Ovary (tissue), 9 donors: ENCODE results near the gene PHC1. TPM values are rescaled to one million over a fixed set of nuclear protein-coding genes. Genes with fewer than 3 reads are reported as not detected.

Experiments used
- DNase-seq, 5 donors: peaks; one replicate each; pipeline ENCODE4 v3.0.0-alpha.2; 2019 to 2020
- H3K27ac ChIP-seq, 2 donors: fragments of 200-600 bp; one replicate each; pipeline versions ENCODE4 v1.5.1 to v1.8.0; 2019 to 2022
- H3K27me3 ChIP-seq: fragments of 200-600 bp; one replicate; pipeline ENCODE4 v1.8.0; 2022
- H3K36me3 ChIP-seq: fragments of 200-600 bp; sonication (generic); one replicate; pipeline ENCODE4 v1.5.1; 2019
- H3K4me1 ChIP-seq: one replicate; pipeline ENCODE4 v1.8.1; 2013; ENCODE audit warnings: mild to moderate bottlenecking, moderate library complexity; ENCODE audit not compliant: insufficient read depth
- H3K4me3 ChIP-seq: fragments of 200-600 bp; sonication (generic); one replicate; pipeline ENCODE4 v1.5.1; 2017
- H3K9me3 ChIP-seq, 2 donors: fragments of 200-600 bp in 1 of 2; sonication (generic) in 1 of 2; one replicate each; pipeline versions ENCODE4 v1.5.1 to v1.8.1; 2013 to 2019; ENCODE audit warnings: mild to moderate bottlenecking in 1 of 2, moderate library complexity in 1 of 2
- CTCF ChIP-seq, 3 donors: fragments of 450-650 bp in 2 of 3; fragments of 200-600 bp in 1 of 3; IDR thresholded peaks; one replicate each; pipeline versions ENCODE4 v1.5.1 to v1.8.0; 2016 to 2022; ENCODE audit warnings: antibody characterized with exemption in 3 of 3, mild to moderate bottlenecking in 1 of 3
- EP300 ChIP-seq: sonication (generic); formaldehyde crosslinking; IDR thresholded peaks from one replicate; pipeline ENCODE4 v1.6.1; 2017; ENCODE audit warnings: antibody characterized with exemption
- POLR2A ChIP-seq: fragments of 450-650 bp; IDR thresholded peaks from one replicate; pipeline ENCODE4 v1.6.1; 2017; ENCODE audit warnings: antibody characterized with exemption, mild to moderate bottlenecking, moderate library complexity
- WGBS, 3 donors: extraction: QIAGEN DNeasy Blood & Tissue Kit in 1 of 3; methylation state at CpG; one replicate each; pipeline versions ENCODE4 v1.1.5 to v1.1.7; 2013 to 2017; 5-methylcytosine and 5-hydroxymethylcytosine counted together
- intact Hi-C, 4 donors: fragments of 100-400 bp; cut with DNase I; formaldehyde crosslinking; loops; one replicate each; pipeline versions ENCODE4 v1.11.0 to v1.15.1; 2022 to 2023
- polyA plus RNA-seq, 2 donors: library from polyadenylated mRNA; stranded (reverse); fragments of 200-250 nt in 1 of 2; fragments of 350-450 nt in 1 of 2; fragmentation: Illumina TruSeq in 1 of 2; extraction: RNeasy Lipid Tissue Mini Kit (QIAGEN cat#74804) in 1 of 2; gene quantifications; one replicate each; pipeline ENCODE4 v1.2.3, GENCODE V29; 2013 to 2014
- total RNA-seq, 7 donors: library from RNA; depleted of rRNA in 2 of 7; stranded (reverse); fragments of >200 nt in 2 of 7; fragmentation: NEBNext Ultra II Directional in 3 of 7; extraction: Animal tissue kit (Norgen Biotek cat#: 25700) in 3 of 7; gene quantifications; one replicate each; pipeline versions ENCODE4 v1.1.0 to v1.2.4, GENCODE V29; 2016 to 2023
- donor health status: DM: no; HTN: no; CAD: no; lungs with moderate emphysema.
- donor health status: DM: no; HTN: no; CAD: no.
- donor health status: Bipolar disorder and iron deficiency.
- donor health status: DM: yes; HTN: yes; CAD: no.
- donor health status: DM: no; HTN: no; CAD: no.
- donor health status: DM: yes; HTN: yes; CAD: no.

PHC1 gene
- total and polyA plus RNA-seq, 9 donors, result 35.0 to 66.6 (median 53.9) TPM

GRCh38 chr12:8946733-8947132, 32.4 kb downstream of the PHC1 start:
- intact Hi-C loops, result no loop called here
- 46 to 61% (median 52%) methylated on average over 1 of the region's 1 CpG for WGBS, 3 donors
- TF ChIP-seq EP300 (no peak), POLR2A (no peak), CTCF (IDR thresholded peaks at IDR 0.05) (no peak)
- no peak for DNase-seq
- Histone ChIP-seq H3K36me3 (no peaks in the 10 kb centered on the region), H3K4me1 (peaks cover 3% of the 10 kb centered on the region), H3K27me3 (no peaks in the 10 kb centered on the region), H3K4me3 (no peak overlapping the region), H3K9me3 (no peaks in the 10 kb centered on the region), H3K27ac (no peak overlapping the region)

DNA sequence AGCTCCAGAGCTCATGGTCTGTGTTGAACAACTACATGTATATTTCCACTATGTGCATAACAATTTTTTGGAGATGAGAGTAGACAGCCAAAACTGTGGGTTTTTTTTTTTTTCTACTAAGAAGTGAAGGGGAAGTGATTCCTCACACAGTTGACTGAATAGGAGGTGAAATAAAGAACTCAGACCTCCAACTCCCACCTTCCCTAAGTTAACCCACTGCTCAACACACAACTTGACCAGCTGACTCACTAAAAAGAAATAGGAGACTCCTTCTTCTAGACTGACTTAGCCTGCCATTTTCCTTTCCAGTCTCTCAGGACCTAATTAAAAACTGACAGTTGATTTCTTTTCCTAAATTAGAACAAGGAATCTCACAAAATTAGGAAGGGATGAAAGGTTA, 33.4 kb downstream of the PHC1 start:
- no peak overlapping the region for H3K27ac ChIP-seq
- TF ChIP-seq POLR2A (no peak), EP300 (no peak), CTCF (IDR thresholded peaks at IDR 0.05) (no peak)
- H3K4me1 ChIP-seq, result peaks cover 3% of the 10 kb centered on the region
- no peaks in the 10 kb centered on the region for H3K9me3 ChIP-seq
- no peak overlapping the region for H3K4me3 ChIP-seq
- no peak for DNase-seq
- intact Hi-C loops, result no loop called here
- H3K27me3 ChIP-seq, result no peaks in the 10 kb centered on the region
- H3K36me3 ChIP-seq, result no peaks in the 10 kb centered on the region

GRCh38 chr12:8948701-8949341, 34.5 kb downstream of the PHC1 start:
- H3K4me3 ChIP-seq, result peak overlapping the region; percentile 91
- intact Hi-C loops, result no loop called here
- WGBS, 3 donors, result 0 to 1% (median 0%) methylated on average over 15 of the region's 15 CpGs
- TF ChIP-seq CTCF (IDR thresholded peaks at IDR 0.05), result no peak
- no peak for TF ChIP-seq EP300
- TF ChIP-seq POLR2A, result no peak
- no peaks in the 10 kb centered on the region for H3K36me3 ChIP-seq
- peak overlapping the region in 1 of 2 donors; percentile 96 for H3K27ac ChIP-seq
- no peaks in the 10 kb centered on the region for H3K27me3 ChIP-seq
- no peaks in the 10 kb centered on the region for H3K9me3 ChIP-seq
- peak in 4 of 5 donors; percentile 12 to 45 (median 30) for DNase-seq
- peaks cover 3% of the 10 kb centered on the region for H3K4me1 ChIP-seq

- no peaks in the 10 kb centered on the region for H3K9me3 ChIP-seq
- H3K27me3 ChIP-seq, result no peaks in the 10 kb centered on the region
- TF ChIP-seq EP300, result no peak
- TF ChIP-seq POLR2A, result peak; percentile 71
- TF ChIP-seq CTCF (IDR thresholded peaks at IDR 0.05), result peak; percentile 31 to 49 (median 36)
- peaks cover 3% of the 10 kb centered on the region for H3K4me1 ChIP-seq
- 0% methylated on average over 64 to 66 of the region's 66 CpGs for WGBS, 3 donors
- peak within 1 kb of the TSS; percentile 91 for H3K4me3 ChIP-seq
- peak within 1 kb of the TSS; percentile 96 to 99 for H3K27ac ChIP-seq
- intact Hi-C loops, result loop anchor here in 2 of 4 donors (10.0 kb wide), 1 partner anchor 85 kb away; no protein-coding TSS in a partner anchor
- no peaks in the 10 kb centered on the region for H3K36me3 ChIP-seq
- peak; percentile 91 to 94 (median 92) for DNase-seq
Measured at GRCh38 chr12:8949342-8950220, 35.3 kb downstream of the PHC1 start, which contains the start of gene M6PR. Gene M6PR (minus strand): TSS chr12:8949645. CDS start chr12:8946404, 3,241 bp downstream.
